8988T (cell line): ENCODE data around the gene MCMBP.
"Not testable (repeated sequence)": the region's sequence is repeated elsewhere in the genome, so short reads cannot be mapped to it uniquely, and the experiment has no call there.

Experiments
- DNase-seq: peaks from one replicate; pipeline ENCODE4 v3.0.0; 2011

The MCMBP gene

DNA sequence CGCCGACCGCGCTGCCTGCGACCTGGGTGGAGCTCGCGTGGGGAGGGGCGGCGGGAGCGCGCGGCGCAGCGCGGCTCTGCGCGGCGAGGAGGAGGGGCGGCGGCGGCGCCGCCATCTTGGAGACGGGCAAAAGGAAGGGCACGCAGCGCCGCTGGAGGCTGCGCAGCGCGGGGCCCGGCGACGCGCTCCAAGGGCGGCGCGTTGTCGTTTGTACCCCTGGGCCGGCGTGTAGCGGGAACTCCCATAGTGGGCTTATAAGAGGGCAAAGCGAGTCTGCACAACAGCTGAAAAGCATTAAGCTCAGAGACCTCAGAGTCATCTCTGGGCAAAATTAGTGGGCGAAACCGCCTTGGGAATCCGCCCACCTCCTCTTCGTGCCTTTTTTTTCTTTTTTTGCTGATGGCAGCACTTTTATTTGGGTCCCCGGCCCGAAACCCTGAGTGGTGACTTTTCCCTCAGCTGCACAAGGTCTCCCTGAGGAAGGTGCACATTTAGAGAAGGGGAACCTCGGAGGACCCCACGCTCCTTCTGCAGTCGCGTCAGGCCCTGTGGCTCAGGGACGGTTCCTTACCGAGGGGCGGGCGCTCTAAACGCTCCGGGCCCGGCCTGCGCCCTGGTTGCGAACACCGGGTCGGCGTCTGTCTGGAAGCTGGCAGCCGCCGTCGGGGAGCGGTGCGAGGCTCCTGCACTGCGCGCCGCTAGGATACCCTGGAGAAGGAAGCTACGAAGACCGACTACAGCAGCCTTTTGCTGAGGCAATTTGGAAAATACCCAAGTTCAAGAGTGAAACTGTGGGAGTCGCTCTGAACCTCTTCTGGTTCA is 428 bp upstream of the MCMBP start:
- DNase-seq = peak; percentile 51

DNA sequence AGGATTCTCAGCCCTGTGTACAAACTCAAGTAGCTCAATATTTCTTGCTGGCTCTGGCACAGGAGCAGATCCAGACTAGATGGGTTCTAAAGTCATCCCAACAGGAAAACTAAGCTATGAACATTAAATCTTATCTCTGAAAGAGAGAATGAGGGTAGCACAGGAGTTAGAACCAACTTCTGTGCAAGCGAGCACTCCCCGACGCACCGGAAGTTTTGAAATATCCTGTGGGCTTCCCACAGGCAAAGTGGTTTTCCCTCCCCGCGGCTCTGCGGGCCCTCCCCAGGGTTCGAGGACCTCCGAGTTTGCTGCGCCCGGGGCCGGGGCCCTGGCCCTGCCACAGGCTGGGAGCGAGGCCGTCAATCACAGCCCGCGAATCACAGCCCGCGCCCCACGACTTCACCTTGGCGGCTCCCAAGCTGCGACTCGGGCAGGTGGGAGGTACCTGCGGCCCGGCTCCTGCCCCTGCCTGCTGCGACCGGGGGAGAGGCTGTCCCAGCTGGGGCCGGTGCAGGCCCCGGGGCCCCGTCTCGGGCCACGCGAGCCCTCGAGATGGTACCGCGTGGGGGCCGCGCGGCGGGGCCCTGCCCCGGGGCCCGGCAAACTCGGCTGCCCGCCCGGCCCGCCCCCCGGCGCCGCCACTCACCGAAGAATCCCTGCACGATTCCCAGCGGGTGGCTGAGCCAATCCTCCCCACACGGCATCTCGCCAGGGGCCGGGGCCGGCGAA is 598 bp downstream of the MCMBP start:
- no peak for DNase-seq

- not testable (repeated sequence) for DNase-seq
Measured at GRCh38 chr10:119869398-119869797, 3.2 kb downstream of the MCMBP start.

- DNase-seq = no peak
Measured at GRCh38 chr10:119867317-119867716, 5.3 kb downstream of the MCMBP start.

- DNase-seq = no peak
Measured at GRCh38 chr10:119865699-119866240, 6.9 kb downstream of the MCMBP start.

GRCh38 chr10:119863951-119864565 is 8.6 kb downstream of the MCMBP start:
- no peak for DNase-seq

DNA sequence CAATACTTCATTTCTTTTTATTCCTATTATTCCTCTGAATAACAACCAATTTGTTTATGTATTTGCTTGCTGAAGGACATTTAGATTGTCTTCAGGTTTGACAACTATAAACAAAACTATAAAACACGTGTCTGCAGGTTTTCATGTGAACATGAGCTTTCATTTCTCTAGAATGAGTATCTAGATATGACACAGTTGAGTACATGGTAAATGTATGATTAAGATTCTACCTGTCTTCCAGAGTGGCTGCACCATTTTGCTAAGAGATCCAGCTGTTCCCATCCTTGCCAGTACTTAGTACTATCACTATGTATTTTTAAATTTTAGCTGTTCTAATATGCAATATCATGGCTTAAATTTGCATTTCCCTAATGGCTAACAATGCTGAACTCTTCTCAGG is 10.1 kb downstream of the MCMBP start:
- no peak for DNase-seq

GRCh38 chr10:119860866-119861607 is 11.6 kb downstream of the MCMBP start:
- DNase-seq = no peak

DNA sequence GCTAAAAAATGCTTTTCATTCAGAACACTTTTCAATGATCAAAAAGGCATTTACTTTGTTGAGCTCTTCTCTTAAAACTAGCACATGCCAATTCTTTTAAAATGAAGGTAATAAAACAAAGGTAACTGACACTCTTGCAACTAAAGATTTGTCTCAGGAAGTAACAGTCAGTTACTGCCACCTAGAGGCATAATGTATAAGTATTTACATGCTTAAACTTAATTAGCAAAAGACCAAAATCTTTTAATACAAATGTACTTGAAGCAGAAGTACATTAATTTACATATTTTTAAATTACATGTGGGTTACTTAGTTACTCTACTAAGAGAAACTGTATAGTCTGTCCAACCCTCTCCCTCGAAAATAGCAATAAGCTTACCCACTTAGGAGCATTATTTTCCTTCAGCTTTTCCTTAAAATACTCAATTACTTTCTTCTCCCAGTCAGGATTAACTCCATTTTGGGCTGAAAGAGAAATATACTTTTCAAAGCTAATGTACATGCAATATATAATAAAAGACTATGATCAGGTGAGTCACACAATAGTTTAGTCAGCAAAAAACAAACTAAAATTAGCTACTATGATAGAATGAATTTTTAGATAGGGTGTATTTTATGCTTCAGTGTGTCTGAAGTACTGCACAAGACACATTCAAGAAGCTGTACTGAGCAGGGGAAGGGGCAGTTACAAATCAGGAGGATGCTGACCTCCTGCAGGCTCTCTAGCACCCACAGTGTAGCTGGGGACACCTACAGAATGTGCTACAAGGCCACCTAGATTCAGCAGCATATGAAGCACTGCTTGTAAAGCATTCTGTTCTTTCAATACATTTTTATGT is 13.0 kb downstream of the MCMBP start:
- DNase-seq = no peak

GRCh38 chr10:119858063-119858462 is 14.6 kb downstream of the MCMBP start:
- DNase-seq = no peak

GRCh38 chr10:119853574-119853973 is 19.1 kb downstream of the MCMBP start:
- no peak for DNase-seq

DNA sequence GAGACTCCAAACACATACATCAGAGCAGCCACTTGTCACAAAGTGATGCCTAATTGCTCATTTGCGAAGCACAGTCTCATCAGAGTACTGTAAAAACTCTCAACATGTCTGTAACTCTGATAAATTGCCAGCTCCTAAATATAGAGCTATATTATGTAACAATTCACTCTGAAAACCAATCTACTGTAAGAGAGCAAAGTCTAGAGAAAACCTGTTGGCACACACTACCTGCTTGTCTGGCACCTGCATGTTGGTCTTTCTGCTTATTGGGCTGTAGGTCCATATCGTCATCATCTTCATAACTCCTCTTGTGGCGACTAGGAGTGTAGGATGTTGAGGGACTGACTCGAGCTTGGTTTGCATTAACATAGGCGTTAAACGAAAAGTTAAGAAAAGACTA is 19.8 kb downstream of the MCMBP start:
- DNase-seq = no peak

DNA sequence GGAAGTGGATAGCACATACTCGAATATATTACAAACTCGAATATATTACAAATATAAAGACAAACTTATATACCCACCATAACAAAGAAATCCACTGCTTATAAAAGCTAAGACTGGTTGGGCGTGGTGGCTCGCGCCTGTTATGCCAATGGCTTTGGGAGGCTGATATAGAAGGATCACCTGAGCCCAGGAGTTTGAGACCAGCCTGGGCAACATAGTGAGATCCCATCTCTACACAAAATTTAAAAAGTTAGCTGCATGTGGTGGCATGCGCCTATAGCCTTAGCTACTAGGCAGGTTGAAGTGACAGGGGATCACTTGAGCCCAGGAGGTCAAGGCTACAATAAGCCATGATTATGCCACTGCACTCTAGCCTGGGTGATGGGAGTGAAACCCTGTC is 20.4 kb downstream of the MCMBP start:
- DNase-seq = no peak

DNA sequence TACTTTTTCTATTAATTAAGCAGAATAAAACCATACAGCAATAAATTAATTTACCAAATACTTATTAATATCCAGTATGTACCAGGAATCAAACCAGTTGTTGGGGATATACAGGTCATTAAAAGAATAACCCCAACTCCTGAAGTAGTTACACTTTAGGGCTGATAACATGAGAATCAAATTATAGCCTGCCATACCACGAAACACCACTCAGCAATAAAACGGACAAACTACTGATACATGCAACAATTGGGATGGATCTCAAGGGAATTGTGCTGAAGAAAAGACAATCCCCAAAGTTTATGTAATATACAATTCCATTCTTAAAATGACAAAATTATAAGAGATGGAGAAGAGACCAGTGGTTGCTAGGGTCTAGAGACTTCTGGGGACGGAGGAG is 22.7 kb downstream of the MCMBP start:
- no peak for DNase-seq

DNA sequence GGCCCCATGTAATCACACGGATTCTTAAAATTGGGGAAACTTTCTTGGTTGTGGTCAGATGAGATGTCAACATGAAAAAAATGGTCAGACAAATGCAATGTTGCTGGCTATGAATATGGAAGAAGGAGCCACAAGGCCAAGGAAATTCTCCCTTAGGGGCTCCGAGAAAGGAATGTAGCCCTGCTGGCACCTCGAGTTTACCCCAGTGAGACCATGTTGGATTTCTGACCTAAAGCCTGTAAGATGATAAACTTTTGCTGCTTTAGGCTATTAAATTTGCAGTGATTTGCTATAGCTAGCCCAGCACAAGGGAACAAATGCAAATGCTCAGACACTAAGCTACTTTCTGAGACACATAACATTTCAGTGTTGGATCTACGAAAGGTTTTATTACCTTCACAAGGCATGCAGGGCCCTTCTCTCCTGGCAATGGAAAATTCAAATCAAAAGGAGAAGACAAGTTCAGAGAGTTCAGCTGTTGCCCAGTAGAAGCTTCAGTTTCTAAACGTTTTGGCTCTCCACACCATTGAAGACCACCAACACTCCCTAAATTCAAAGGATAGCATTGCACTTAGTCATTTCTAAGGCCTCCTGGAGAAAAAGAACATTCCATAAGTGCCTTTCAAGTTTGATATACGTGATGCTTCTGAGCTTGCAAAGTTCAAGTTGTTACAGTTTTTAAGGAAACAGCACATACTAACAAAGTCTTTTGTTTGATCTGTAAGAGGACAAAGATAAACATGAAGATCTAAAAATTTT is 23.4 kb downstream of the MCMBP start:
- DNase-seq = no peak

DNA sequence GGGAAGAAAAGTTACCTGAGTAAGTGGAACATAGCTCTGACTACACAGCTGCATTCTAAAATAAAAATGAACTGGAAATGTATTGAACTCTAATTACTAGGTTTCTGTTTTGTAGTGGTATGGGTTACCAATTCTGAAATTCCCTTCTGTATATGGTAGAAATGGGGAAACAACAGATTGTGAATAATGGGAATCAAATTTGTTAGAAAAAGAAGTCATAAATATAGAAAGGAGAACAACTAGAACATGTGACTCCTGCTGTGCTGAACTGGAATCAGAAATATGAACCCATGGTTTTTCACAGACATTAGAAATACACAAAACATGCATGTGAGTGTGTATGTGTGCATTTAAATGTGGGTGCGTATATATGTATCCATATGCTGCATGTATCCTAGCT is 27.0 kb downstream of the MCMBP start:
- no peak for DNase-seq

DNA sequence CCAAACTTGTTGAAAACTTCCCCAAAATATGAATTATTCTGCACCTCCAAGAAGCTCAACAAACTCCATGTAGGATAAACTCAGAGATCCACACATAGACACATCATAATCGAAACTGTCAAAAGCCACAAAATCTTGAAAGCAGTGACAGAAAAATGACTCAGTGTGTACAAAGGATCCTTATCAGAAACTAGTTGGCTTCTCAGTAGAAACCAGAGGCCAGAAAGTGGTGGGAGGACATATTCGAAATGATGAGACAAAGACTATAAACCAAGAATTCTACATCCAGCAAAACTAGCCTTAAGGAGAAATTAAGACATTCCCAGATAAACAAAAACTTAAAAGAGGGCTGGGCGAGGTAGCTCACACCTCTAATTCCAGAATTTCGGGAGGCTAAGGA is 38.5 kb downstream of the MCMBP start:
- DNase-seq = no peak

- DNase-seq = no peak
Measured at GRCh38 chr10:119832951-119833350, 39.7 kb downstream of the MCMBP start.

DNA sequence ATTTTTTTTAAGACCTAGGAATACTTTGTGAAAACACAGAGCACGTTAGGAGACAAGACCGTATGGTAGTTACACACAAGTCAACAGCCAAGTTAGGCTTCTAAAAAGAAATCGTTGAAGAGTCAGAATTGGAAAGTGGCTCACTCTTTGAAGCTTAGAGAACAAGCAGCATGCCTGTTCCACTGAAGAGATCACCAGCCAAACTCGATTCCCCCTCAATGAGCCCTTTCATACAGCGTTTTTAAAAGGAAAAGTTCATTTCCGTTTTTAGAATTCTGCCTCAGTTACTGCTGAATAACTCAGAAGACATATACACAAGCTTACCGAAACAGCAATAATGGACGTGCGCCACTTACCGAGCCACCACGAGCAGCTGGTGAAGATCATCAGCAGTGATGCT is 41.0 kb downstream of the MCMBP start:
- no peak for DNase-seq

GRCh38 chr10:119830851-119831250 is 41.8 kb downstream of the MCMBP start:
- no peak for DNase-seq

DNA sequence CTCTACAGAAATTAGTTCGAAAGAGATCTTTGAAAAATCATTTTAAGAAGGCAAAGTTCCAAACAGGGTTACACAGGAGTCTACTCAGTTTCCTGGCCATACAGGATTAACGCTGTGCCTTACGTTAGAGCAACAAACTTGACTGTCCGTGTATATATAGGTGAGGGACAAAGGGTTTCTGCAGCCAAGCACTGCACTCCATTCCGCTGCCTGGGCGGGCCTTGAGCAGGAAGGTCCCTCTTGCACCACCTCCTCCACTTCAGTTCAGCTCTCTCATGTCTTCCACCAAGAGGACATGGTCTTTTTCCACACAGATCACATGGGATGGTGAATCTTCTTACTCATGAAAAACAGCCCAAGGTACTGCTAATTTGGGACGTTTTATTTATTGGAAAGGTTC is 43.2 kb downstream of the MCMBP start:
- DNase-seq = no peak
